A549 (cell line): Measurements from ENCODE around the gene RHBDD2. TPM values are rescaled to one million over a fixed set of nuclear protein-coding genes. Genes with fewer than 3 reads are reported as not detected.
"Not testable (repeated sequence)": the region's sequence is repeated elsewhere in the genome, so short reads cannot be mapped to it uniquely, and the experiment has no call there.

ENCODE experiments used
- ATAC-seq, 2 experiments: fragments of 200-7000 bp in 1 of 2; fragments of >200 bp in 1 of 2; cut with Nextera tagmentation in 1 of 2; cut with Tn5 transposase in 1 of 2; 3 replicates each; pipeline versions ENCODE4 v1.8.0 to v1.9.1; 2018 to 2020; ENCODE audit warnings: mild to moderate bottlenecking in 1 of 2, moderate library complexity in 1 of 2
- CTCF ChIA-PET: fragments of 300-600 bp; sonication (Branson Sonifier 250); formaldehyde crosslinking; extraction: SDS; loops from one replicate; lab custom pipeline; 2021; ENCODE audit warnings: antibody characterized with exemption, inconsistent platforms; lab: Yijun Ruan, JAX
- POLR2A ChIA-PET: fragments of 350-600 bp; formaldehyde crosslinking; extraction: SDS; loops from one replicate; lab custom pipeline; 2021; ENCODE audit warnings: antibody characterized with exemption, inconsistent platforms; lab: Yijun Ruan, JAX
- DNase-seq, 2 experiments: peaks; one replicate each; pipeline versions ENCODE4 v3.0.0 to v3.0.0-alpha.2; 2011 to 2016; ENCODE audit warnings: low read depth in 1 of 2, low spot score in 1 of 2
- FAIRE-seq: peaks from 2 replicates; lab custom pipeline; 2011; peaks lifted over from hg19 to GRCh38; lab: Jason Lieb, UNC
- H3K27ac ChIP-seq, 2 experiments: fragments of >200 bp; sonication (Bioruptor Twin); formaldehyde crosslinking; 3 replicates each; pipeline ENCODE4 v1.5.1; 2016 to 2017
- H3K4me1 ChIP-seq: fragments of >200 bp; sonication (Bioruptor Twin); formaldehyde crosslinking; 3 replicates; pipeline ENCODE4 v1.6.1; 2016
- H3K4me2 ChIP-seq: fragments of >200 bp; sonication (Bioruptor Twin); formaldehyde crosslinking; 3 replicates; pipeline ENCODE4 v1.6.1; 2016
- H3K4me3 ChIP-seq: fragments of >200 bp; sonication (Bioruptor Twin); formaldehyde crosslinking; 3 replicates; pipeline ENCODE4 v1.5.1; 2016
- H3K9me3 ChIP-seq: fragments of >200 bp; sonication (Bioruptor Twin); formaldehyde crosslinking; 3 replicates; pipeline ENCODE4 v1.6.1; 2016
- CHD2 ChIP-seq: fragments of 150-350 bp; IDR thresholded peaks from 2 replicates; pipeline ENCODE4 v1.6.1; 2014; ENCODE audit warnings: low read length; ENCODE audit not compliant: partially characterized antibody
- EHF ChIP-seq: fragments of 250-450 bp; sonication (Bioruptor Pico); IDR thresholded peaks from 2 replicates; pipeline ENCODE4 v1.5.0; 2020; ENCODE audit warnings: mild to moderate bottlenecking
- EHMT2 ChIP-seq: fragments of 200-600 bp; sonication (generic); IDR thresholded peaks from 2 replicates; pipeline ENCODE4 v1.6.1; 2016; ENCODE audit warnings: antibody characterized with exemption, low read depth, mild to moderate bottlenecking, moderate library complexity
- EP300 ChIP-seq, 2 experiments: fragments of >200 bp; sonication (Bioruptor Twin); formaldehyde crosslinking; IDR thresholded peaks; 2 replicates in 1 of 2; 3 replicates in 1 of 2; pipeline ENCODE4 v1.6.1; 2016 to 2017
- FOSL2 ChIP-seq, 2 experiments: fragments of 450-650 bp in 1 of 2; fragments of >200 bp in 1 of 2; sonication (Bioruptor Twin) in 1 of 2; formaldehyde crosslinking; IDR thresholded peaks; 2 replicates each; pipeline versions ENCODE4 v1.5.0 to v1.6.1; 2016 to 2020; ENCODE audit warnings: mild to moderate bottlenecking in 1 of 2, moderate library complexity in 1 of 2
- HDAC2 ChIP-seq: fragments of 200-600 bp; sonication (generic); IDR thresholded peaks from 2 replicates; pipeline ENCODE4 v1.6.1; 2016
- HES2 ChIP-seq: fragments of >200 bp; sonication (Bioruptor Twin); formaldehyde crosslinking; IDR thresholded peaks from 2 replicates; pipeline ENCODE4 v1.6.1; 2016
- HEYL ChIP-seq: fragments of 250-450 bp; sonication (Bioruptor Pico); IDR thresholded peaks from 2 replicates; pipeline ENCODE4 v1.8.0; 2021; ENCODE audit warnings: mild to moderate bottlenecking, moderate library complexity
- HOXB13 ChIP-seq: fragments of 250-450 bp; sonication (Bioruptor Pico); IDR thresholded peaks from 2 replicates; pipeline ENCODE4 v1.5.0; 2020; ENCODE audit warnings: low read depth, mild to moderate bottlenecking, moderate library complexity
- HOXB5 ChIP-seq: fragments of 250-450 bp; sonication (Bioruptor Pico); IDR thresholded peaks from 2 replicates; pipeline ENCODE4 v1.5.0; 2020; ENCODE audit warnings: mild to moderate bottlenecking, moderate library complexity
- JUNB ChIP-seq: fragments of >200 bp; sonication (Bioruptor Twin); formaldehyde crosslinking; IDR thresholded peaks from 2 replicates; pipeline ENCODE4 v1.6.1; 2016
- MYC ChIP-seq: IDR thresholded peaks from 2 replicates; pipeline ENCODE4 v1.6.1; 2012; ENCODE audit warnings: mild to moderate bottlenecking, inconsistent platforms, low read length, improper control_type of control experiment, borderline replicate concordance
- PBX3 ChIP-seq: IDR thresholded peaks from 2 replicates; pipeline ENCODE4 v1.6.1; 2012
- RCOR1 ChIP-seq: fragments of 150-350 bp; IDR thresholded peaks from 2 replicates; pipeline ENCODE4 v1.6.1; 2014; ENCODE audit warnings: antibody characterized with exemption, low read length, low read depth
- RFX5 ChIP-seq: fragments of 450-650 bp; IDR thresholded peaks from 2 replicates; pipeline ENCODE4 v1.7.1; 2014; ENCODE audit warnings: antibody characterized with exemption, mild to moderate bottlenecking, moderate library complexity
- SMC3 ChIP-seq: fragments of >200 bp; sonication (Bioruptor Twin); formaldehyde crosslinking; IDR thresholded peaks from 3 replicates; pipeline ENCODE4 v1.6.1; 2018; ENCODE audit warnings: inconsistent platforms
- TFCP2L1 ChIP-seq: fragments of 250-450 bp; sonication (Bioruptor Pico); IDR thresholded peaks from 2 replicates; pipeline ENCODE4 v1.5.0; 2021; ENCODE audit warnings: mild to moderate bottlenecking
- TP53 ChIP-seq: fragments of 250-450 bp; sonication (Bioruptor Pico); IDR thresholded peaks from 2 replicates; pipeline ENCODE4 v1.5.0; 2021; ENCODE audit warnings: mild to moderate bottlenecking, moderate library complexity
- WGBS: methylation state at CpG from one replicate; pipeline ENCODE4 v1.1.6; 2017; ENCODE audit errors: missing lambda C conversion rate; 5-methylcytosine and 5-hydroxymethylcytosine counted together
- polyA plus RNA-seq, 4 experiments: library from polyadenylated mRNA; depleted of rRNA in 3 of 4; stranded (reverse); fragments of >200 nt; fragmentation: RNase III in 1 of 4; extraction: RNeasy Plus Mini Kit Qiagen cat#74134 plus additional on column Dnase treatment in 1 of 4; gene quantifications; 2 replicates in 3 of 4; 3 replicates in 1 of 4; pipeline ENCODE4 v1.2.3, GENCODE V29; 2011 to 2017

Gene RHBDD2
- polyA plus RNA-seq, 2 of the 4 experiments (the other 2 are of a cell fraction), result 61.3 to 62.0 TPM

- TF ChIP-seq EHF (no peak), HOXB5 (CRISPR knock-in tag) (no peak), TP53 (0 out of 2 replicates have a peak, but pooled peaks have one; percentile 39), HEYL (CRISPR knock-in tag) (no peak)
- TF ChIP-seq, all 56 proteins: peak for 12
Observed at GRCh38 chr7:75878769-75879611, at the start of gene RHBDD2 (continued).

- CTCF ChIA-PET, result not testable (repeated sequence)
Observed at GRCh38 chr7:75829656-75830055, 49.2 kb upstream of the RHBDD2 start.

GRCh38 chr7:75830978-75831377 lies 47.9 kb upstream of the RHBDD2 start:
- Histone ChIP-seq H3K4me2 (no peak overlapping the region), H3K27ac (no peak overlapping the region), H3K9me3 (no peaks in the 10 kb centered on the region), H3K4me1 (peaks cover 5% of the 10 kb centered on the region; the same call in 1 of the 3 replicates), H3K4me3 (no peak overlapping the region)
- ChIA-PET CTCF (no interaction called here), POLR2A (no interaction called here)
- DNase-seq (no peak), FAIRE-seq (no peak), ATAC-seq (no peak)
- 88% methylated on average over 6 of the region's 6 CpGs for WGBS
- no peak for TF ChIP-seq JUNB
- no peak for TF ChIP-seq TFCP2L1
- TF ChIP-seq EP300 (IDR thresholded peaks at IDR 0.05), result no peak
- TF ChIP-seq HOXB13 (CRISPR knock-in tag), result no peak
- TF ChIP-seq RCOR1, result no peak
- no peak for TF ChIP-seq SMC3
- TF ChIP-seq RFX5, result no peak
- no peak for TF ChIP-seq PBX3
- TF ChIP-seq HES2, result no peak
- no peak for TF ChIP-seq CHD2
- TF ChIP-seq MYC, result no peak
- TF ChIP-seq FOSL2 (IDR thresholded peaks at IDR 0.05), result no peak
- no peak for TF ChIP-seq FOSL2 (CRISPR knock-in tag; IDR thresholded peaks at IDR 0.05)
- no peak for TF ChIP-seq HDAC2
- no peak for TF ChIP-seq EHMT2
- TF ChIP-seq HEYL (CRISPR knock-in tag), result no peak

More at GRCh38 chr7:75829656-75830055, 49.2 kb upstream of the RHBDD2 start:
- WGBS, result 33% methylated on average over 6 of the region's 6 CpGs
- DNase-seq (peak in 1 of 2 experiments; percentile 74), ATAC-seq (peak; percentile 64 to 71)
- Histone ChIP-seq H3K4me2 (peak overlapping the region; percentile 31; the same call in 1 of the 3 replicates), H3K27ac (peak overlapping the region; percentile 18 to 70; a peak in 3 of 6 replicates)
- H3K9me3 ChIP-seq; H3K4me1 ChIP-seq; H3K4me3 ChIP-seq; POLR2A ChIA-PET; FAIRE-seq; TF ChIP-seq FOSL2 (IDR thresholded peaks at IDR 0.05): not testable (repeated sequence)
- 0 out of 2 replicates have a peak, but pooled peaks have one; percentile 29 for TF ChIP-seq FOSL2 (CRISPR knock-in tag; IDR thresholded peaks at IDR 0.05)

GRCh38 chr7:75833662-75834061 lies 45.2 kb upstream of the RHBDD2 start:
- H3K4me3 ChIP-seq, H3K4me2 ChIP-seq, H3K9me3 ChIP-seq, DNase-seq, FAIRE-seq, H3K4me1 ChIP-seq, H3K27ac ChIP-seq, POLR2A ChIA-PET: not testable (repeated sequence)
- WGBS, result 64% methylated on average over 6 of the region's 6 CpGs
- ATAC-seq, result peak; percentile 50 to 63; a peak in 2 of 6 replicates
- CTCF ChIA-PET, result interaction anchor here (0.8 to 1.8 kb wide), 2 partner anchors 9 to 14 kb away, joined by 3 read pairs; no protein-coding TSS in a partner anchor
